NCI-H1105 (cell line): Measurements from ENCODE around the gene LENEP.

Experiments
- DNase-seq: peaks from one replicate; lab custom pipeline; 2025; lab: John Stamatoyannopoulos, UW

Gene LENEP

GRCh38 chr1:154998818-154999570 is 5.6 kb downstream of the LENEP start:
- peak; percentile 27 for DNase-seq

- no peak for DNase-seq
Observed at GRCh38 chr1:154999571-155000410, 6.4 kb downstream of the LENEP start.

- no peak for DNase-seq
Observed at GRCh38 chr1:155000411-155000725, 7.0 kb downstream of the LENEP start.

- DNase-seq: peak; percentile 79
Observed at GRCh38 chr1:155000726-155001424, 7.5 kb downstream of the LENEP start.

GRCh38 chr1:155001425-155001674 is 8.0 kb downstream of the LENEP start:
- DNase-seq: no peak

GRCh38 chr1:155001675-155002463 is 8.5 kb downstream of the LENEP start:
- DNase-seq: peak; percentile 99

- peak; percentile 54 for DNase-seq
Observed at GRCh38 chr1:155002464-155003226, 9.3 kb downstream of the LENEP start, which contains the start of gene ZBTB7B. Gene ZBTB7B (plus strand): TSS chr1:155002802. CDS start chr1:155014661, 11,859 bp downstream.

- peak; percentile 32 for DNase-seq
Observed at GRCh38 chr1:155003227-155003765, 9.9 kb downstream of the LENEP start.

GRCh38 chr1:155003766-155004351 is 10.5 kb downstream of the LENEP start:
- no peak for DNase-seq

GRCh38 chr1:155004352-155005075 is 11.1 kb downstream of the LENEP start:
- no peak for DNase-seq

GRCh38 chr1:155005076-155006011 is 12.0 kb downstream of the LENEP start:
- no peak for DNase-seq

GRCh38 chr1:155006601-155007101 is 13.3 kb downstream of the LENEP start:
- no peak for DNase-seq

GRCh38 chr1:155007251-155007828 is 14.0 kb downstream of the LENEP start:
- DNase-seq: no peak

GRCh38 chr1:155008015-155008941 is 14.9 kb downstream of the LENEP start:
- no peak for DNase-seq

GRCh38 chr1:155009221-155009711 is 15.9 kb downstream of the LENEP start:
- no peak for DNase-seq

GRCh38 chr1:155009742-155010141 is 16.4 kb downstream of the LENEP start:
- DNase-seq: no peak
